Fibroblast of lung (primary cell): ENCODE measurements around the gene STIM1. TPM values are rescaled to one million over a fixed set of nuclear protein-coding genes. Genes with fewer than 3 reads are reported as not detected.
A peak's percentile ranks its signal among the peaks of the same experiment; 100 is the strongest.

Experiments used
- DNase-seq, 2 donors: peaks; one replicate each; pipeline versions ENCODE4 v3.0.0 to v3.0.0-alpha.2; 2010; ENCODE audit warnings: low read depth in 2 of 2
- H2AFZ ChIP-seq: 2 replicates; pipeline ENCODE4 v1.5.1; 2012; ENCODE audit warnings: low read length, control low read depth, inconsistent platforms
- H3K27ac ChIP-seq: 2 replicates; pipeline ENCODE4 v1.5.1; 2011; ENCODE audit warnings: low read length, control low read depth; ENCODE audit not compliant: insufficient read depth
- H3K27me3 ChIP-seq: 2 replicates; pipeline ENCODE4 v1.5.1; 2011; ENCODE audit warnings: mild to moderate bottlenecking, low read length; ENCODE audit not compliant: control insufficient read depth, insufficient read depth
- H3K36me3 ChIP-seq: 2 replicates; pipeline ENCODE4 v1.5.1; 2011; ENCODE audit warnings: low read length; ENCODE audit not compliant: control insufficient read depth, insufficient read depth
- H3K4me1 ChIP-seq: 2 replicates; pipeline ENCODE4 v1.5.1; 2011; ENCODE audit warnings: low read length; ENCODE audit not compliant: control insufficient read depth, insufficient read depth; ENCODE audit errors: extremely low read depth
- H3K4me2 ChIP-seq: 2 replicates; pipeline ENCODE4 v1.5.1; 2011; ENCODE audit warnings: low read length, control low read depth; ENCODE audit not compliant: insufficient read depth; ENCODE audit errors: extremely low read depth
- H3K4me3 ChIP-seq, 4 experiments: fragments of 200-600 bp in 1 of 4; sonication (generic) in 1 of 4; replicated peaks in 1 of 4; 2 replicates each; pipeline ENCODE4 v1.5.1; 2011 to 2016; ENCODE audit warnings: low read length in 4 of 4, low read depth in 3 of 4, mild to moderate bottlenecking in 3 of 4, control low read depth in 2 of 4, inconsistent platforms in 1 of 4, mixed read lengths in 1 of 4; ENCODE audit not compliant: insufficient read depth in 1 of 4; ENCODE audit errors: control extremely low read depth in 1 of 4
- H3K79me2 ChIP-seq: 2 replicates; pipeline ENCODE4 v1.5.1; 2012; ENCODE audit warnings: mild to moderate bottlenecking, low read length, inconsistent platforms; ENCODE audit not compliant: control insufficient read depth, insufficient read depth
- H3K9ac ChIP-seq: 2 replicates; pipeline ENCODE4 v1.5.1; 2011; ENCODE audit warnings: mild to moderate bottlenecking, low read length, control low read depth; ENCODE audit not compliant: insufficient read depth
- H3K9me3 ChIP-seq: 2 replicates; pipeline ENCODE4 v1.5.1; 2012; ENCODE audit warnings: low read depth, low read length; ENCODE audit not compliant: control insufficient read depth, insufficient read depth
- H4K20me1 ChIP-seq: 2 replicates; pipeline ENCODE4 v1.5.1; 2011; ENCODE audit warnings: low read length; ENCODE audit not compliant: control insufficient read depth, insufficient read depth; ENCODE audit errors: extremely low read depth
- CTCF ChIP-seq, 2 donors: IDR thresholded peaks in 1 of 2; conservative IDR thresholded peaks in 1 of 2; 1 replicate in 1 of 2; 2 replicates in 1 of 2; pipeline ENCODE4 v1.5.1; 2011 to 2012; ENCODE audit warnings: low read length in 2 of 2, control low read depth in 1 of 2, inconsistent platforms in 1 of 2, low read depth in 1 of 2, mild to moderate bottlenecking in 1 of 2
- EZH2 ChIP-seq: IDR thresholded peaks from 2 replicates; pipeline ENCODE4 v1.5.1; 2012; ENCODE audit warnings: low read length, control low read depth, mild to moderate bottlenecking; ENCODE audit errors: missing control alignments
- polyA plus RNA-seq, 2 donors: library from polyadenylated mRNA; depleted of rRNA in 1 of 2; stranded (reverse) in 1 of 2; unstranded in 1 of 2; fragments of >200 nt; gene quantifications; 2 replicates each; pipeline ENCODE4 v1.2.1, GENCODE V29; 2011 to 2012; ENCODE audit warnings: missing spikeins in 1 of 2
- total RNA-seq: library from RNA; depleted of rRNA; stranded (reverse); fragments of >200 nt; gene quantifications from 2 replicates; pipeline ENCODE4 v1.2.1, GENCODE V29; 2014

The STIM1 gene
- total and polyA plus RNA-seq, 2 donors (not counting 1 experiment from before 2014, with no cell fraction given) = 38.1 to 44.6 TPM

GRCh38 chr11:3841426-3842350 lies 13.8 kb upstream of the STIM1 start:
- Histone ChIP-seq H4K20me1 (no peaks in the 10 kb centered on the region), H3K27me3 (no peaks in the 10 kb centered on the region), H3K79me2 (peaks cover 38% of the 10 kb centered on the region), H3K27ac (peak overlapping the region; percentile 72), H3K9me3 (no peaks in the 10 kb centered on the region), H3K4me3 (peak overlapping the region; percentile 30 to 83 (median 44)), H3K4me2 (peak overlapping the region; percentile 75), H3K9ac (peak overlapping the region; percentile 76), H3K36me3 (peaks cover 3% of the 10 kb centered on the region), H3K4me1 (peaks cover 15% of the 10 kb centered on the region), H2AFZ (peak overlapping the region; percentile 44)
- no peak for TF ChIP-seq EZH2
- peak; percentile 72 to 77 for TF ChIP-seq CTCF (conservative IDR thresholded peaks at IDR 0.05 in 1 of 2, IDR thresholded peaks at IDR 0.05 in 1 of 2; ENCODE audit: low read depth in 1 of 2, low read length in 2 of 2)
- peak; percentile 80 to 88 for DNase-seq

GRCh38 chr11:3843326-3843725 lies 12.1 kb upstream of the STIM1 start:
- Histone ChIP-seq H3K36me3 (peaks cover 3% of the 10 kb centered on the region), H3K4me3 (no peak overlapping the region), H3K4me2 (no peak overlapping the region), H3K9ac (no peak overlapping the region), H3K9me3 (no peaks in the 10 kb centered on the region), H3K79me2 (peaks cover 22% of the 10 kb centered on the region), H3K4me1 (peaks cover 13% of the 10 kb centered on the region), H4K20me1 (no peaks in the 10 kb centered on the region), H3K27me3 (no peaks in the 10 kb centered on the region), H3K27ac (no peak overlapping the region), H2AFZ (no peak overlapping the region)
- TF ChIP-seq EZH2 = no peak
- TF ChIP-seq CTCF (conservative IDR thresholded peaks at IDR 0.05 in 1 of 2, IDR thresholded peaks at IDR 0.05 in 1 of 2; ENCODE audit: low read depth in 1 of 2, low read length in 2 of 2) = no peak
- no peak for DNase-seq

GRCh38 chr11:3845246-3845645 lies 10.2 kb upstream of the STIM1 start:
- Histone ChIP-seq H3K4me3 (no peak overlapping the region), H3K9me3 (no peaks in the 10 kb centered on the region), H3K4me1 (peaks cover 6% of the 10 kb centered on the region), H4K20me1 (no peaks in the 10 kb centered on the region), H3K79me2 (peaks cover 3% of the 10 kb centered on the region), H3K36me3 (no peaks in the 10 kb centered on the region), H3K27me3 (no peaks in the 10 kb centered on the region), H2AFZ (no peak overlapping the region), H3K4me2 (no peak overlapping the region), H3K27ac (no peak overlapping the region), H3K9ac (no peak overlapping the region)
- TF ChIP-seq CTCF (conservative IDR thresholded peaks at IDR 0.05 in 1 of 2, IDR thresholded peaks at IDR 0.05 in 1 of 2; ENCODE audit: low read depth in 1 of 2, low read length in 2 of 2) (no peak), EZH2 (no peak)
- DNase-seq = no peak
